ENCODE data around the gene PTPRD. TPM values are rescaled to one million over a fixed set of nuclear protein-coding genes. Genes with fewer than 3 reads are reported as not detected.

The PTPRD gene
- total RNA-seq, 1 experiment from 2014 or later = 79.4 TPM

DNA sequence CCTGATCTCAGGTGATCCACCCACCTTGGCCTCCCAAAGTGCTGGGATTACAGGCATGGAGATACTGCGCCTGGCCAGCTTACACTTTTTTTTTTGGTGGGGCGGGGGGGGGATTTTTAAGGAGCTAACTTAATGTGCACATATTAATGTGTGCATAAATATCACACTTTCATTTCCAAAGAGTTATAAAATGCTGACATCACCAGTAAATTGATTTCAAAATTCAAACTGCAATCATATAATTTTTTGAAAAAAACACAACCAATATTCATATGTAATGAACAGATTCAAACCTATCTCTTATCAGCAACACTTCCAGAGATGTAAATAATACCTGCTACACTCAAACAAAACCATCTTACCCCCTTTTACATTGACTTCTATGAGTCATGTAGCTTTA, 1806.7 kb downstream of the PTPRD start:
- Histone ChIP-seq H3K4me1 (peaks cover 30% of the 10 kb centered on the region), H3K36me3 (peaks cover 2% of the 10 kb centered on the region; the same call in 1 of the 2 replicates), H3K9me3 (replicated peaks) (no peaks in the 10 kb centered on the region), H3K27ac (no peak overlapping the region), H3K27me3 (no peaks in the 10 kb centered on the region), H3K4me3 (no peak overlapping the region)
- no peak for DNase-seq

DNA sequence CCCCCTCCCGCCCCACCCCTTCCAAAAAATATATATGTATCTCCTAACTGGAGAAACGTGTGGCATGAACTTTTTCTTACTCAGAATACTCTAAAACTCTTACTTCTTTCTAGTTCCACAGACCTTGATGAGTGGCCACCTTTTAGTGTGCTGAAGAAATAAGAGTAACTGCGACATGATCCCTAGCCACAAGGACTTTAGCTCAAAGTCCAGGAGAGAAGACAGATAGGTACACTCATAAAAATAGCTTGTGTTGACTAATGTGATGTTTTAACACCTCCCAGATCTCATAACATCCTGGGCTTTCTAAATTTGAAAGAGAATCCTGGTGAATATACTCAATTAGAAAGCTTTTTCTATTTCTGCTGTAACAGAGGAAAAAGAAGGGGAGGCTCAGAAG, 1808.2 kb downstream of the PTPRD start:
- H3K9me3 ChIP-seq (replicated peaks) = no peaks in the 10 kb centered on the region
- DNase-seq = no peak
- peaks cover 2% of the 10 kb centered on the region; the same call in 1 of the 2 replicates for H3K36me3 ChIP-seq

DNA sequence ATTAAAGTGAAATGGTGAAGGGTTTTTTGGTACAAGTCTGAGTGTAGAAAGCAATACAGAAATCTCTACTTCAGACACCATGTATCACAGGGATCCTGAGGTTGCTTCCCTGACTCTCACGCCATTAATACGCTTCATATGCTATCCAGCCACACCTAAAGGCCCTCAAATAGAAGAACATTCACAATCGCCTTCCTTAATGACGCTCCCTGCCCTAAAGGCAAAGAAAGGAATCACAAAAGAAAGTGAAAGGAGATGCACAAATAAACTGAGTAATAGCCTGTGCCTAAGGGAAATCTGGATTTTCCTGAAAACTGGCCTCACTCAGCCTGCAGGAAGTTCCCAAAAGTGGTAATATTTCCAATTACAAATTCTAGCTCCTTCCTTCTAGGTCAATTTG, 1810.6 kb downstream of the PTPRD start:
- no peak for DNase-seq
- Histone ChIP-seq H3K27me3 (no peaks in the 10 kb centered on the region), H3K36me3 (no peaks in the 10 kb centered on the region), H3K27ac (no peak overlapping the region), H3K9me3 (replicated peaks) (no peaks in the 10 kb centered on the region), H3K4me3 (no peak overlapping the region), H3K4me1 (peaks cover 8% of the 10 kb centered on the region; the same call in 1 of the 2 replicates)

More for the DNA sequence above, 1808.2 kb downstream of the PTPRD start:
- Histone ChIP-seq H3K27ac (no peak overlapping the region), H3K4me1 (peaks cover 19% of the 10 kb centered on the region), H3K27me3 (no peaks in the 10 kb centered on the region), H3K4me3 (no peak overlapping the region)

DNA sequence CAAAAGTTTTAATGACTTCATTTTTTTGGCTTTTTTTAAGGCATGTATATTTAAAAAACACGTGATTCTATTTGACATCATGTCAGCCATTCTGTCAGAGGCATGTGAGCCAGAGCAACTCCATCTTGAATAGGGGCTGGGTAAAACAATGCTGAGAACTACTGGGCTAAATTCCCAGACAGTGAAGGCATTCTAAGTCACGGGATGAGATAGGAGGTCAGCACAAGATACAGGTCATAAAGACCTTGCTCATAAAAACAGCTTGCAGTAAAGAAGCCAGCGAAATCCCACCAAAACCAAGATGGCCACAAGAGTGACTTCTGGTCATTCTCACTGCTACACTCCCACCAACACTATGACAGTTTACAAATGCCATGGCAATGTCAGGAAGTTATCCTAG, 1812.6 kb downstream of the PTPRD start:
- Histone ChIP-seq H3K9me3 (replicated peaks) (no peaks in the 10 kb centered on the region), H3K27ac (no peak overlapping the region), H3K4me3 (no peak overlapping the region), H3K4me1 (peaks cover 8% of the 10 kb centered on the region; the same call in 1 of the 2 replicates), H3K27me3 (no peaks in the 10 kb centered on the region), H3K36me3 (no peaks in the 10 kb centered on the region)
- DNase-seq = no peak

DNA sequence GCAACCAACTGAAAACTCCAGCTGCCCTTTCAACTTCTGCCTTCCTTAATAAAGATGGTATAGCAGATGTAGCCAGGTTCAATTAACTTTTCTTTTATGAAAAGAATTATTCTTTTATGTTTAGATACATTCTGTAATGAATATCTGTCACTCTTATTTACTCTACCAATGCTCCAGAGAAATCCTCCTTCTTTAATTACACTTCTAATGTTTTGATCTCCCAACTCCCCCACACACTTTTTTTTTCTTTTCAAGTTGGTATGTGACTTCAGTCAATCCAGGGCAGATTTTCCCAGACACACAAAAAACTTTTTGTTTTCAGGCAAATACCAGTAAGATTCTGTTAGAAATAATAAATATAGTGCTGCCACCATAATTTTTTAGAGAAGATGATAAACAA, 1813.2 kb downstream of the PTPRD start:
- no peak for DNase-seq
- Histone ChIP-seq H3K4me3 (no peak overlapping the region), H3K36me3 (no peaks in the 10 kb centered on the region), H3K4me1 (peaks cover 8% of the 10 kb centered on the region; the same call in 1 of the 2 replicates), H3K9me3 (replicated peaks) (no peaks in the 10 kb centered on the region), H3K27me3 (no peaks in the 10 kb centered on the region), H3K27ac (no peak overlapping the region)

DNA sequence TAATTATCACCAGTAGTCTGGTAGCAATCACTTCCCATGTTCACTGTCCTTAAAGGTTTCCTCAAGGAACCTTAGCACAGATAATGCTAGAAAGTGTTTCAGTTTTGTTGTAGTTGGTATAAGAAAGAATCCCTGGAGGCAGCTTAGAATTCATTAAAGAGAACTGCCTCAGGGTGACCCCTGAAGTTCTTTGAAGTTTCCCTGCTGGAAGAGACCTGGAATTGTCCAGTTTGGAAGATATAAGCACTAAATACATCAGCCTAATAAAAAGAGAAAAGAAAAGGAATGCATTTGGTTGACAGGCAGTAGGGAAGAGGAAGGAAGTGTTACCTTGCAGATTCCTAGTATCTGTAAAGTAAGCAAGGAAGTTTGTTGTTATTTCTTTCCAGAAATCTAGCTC, 1813.6 kb downstream of the PTPRD start:
- Histone ChIP-seq H3K27ac (no peak overlapping the region), H3K27me3 (no peaks in the 10 kb centered on the region), H3K4me1 (peaks cover 8% of the 10 kb centered on the region; the same call in 1 of the 2 replicates), H3K4me3 (no peak overlapping the region), H3K9me3 (replicated peaks) (no peaks in the 10 kb centered on the region), H3K36me3 (no peaks in the 10 kb centered on the region)
- no peak for DNase-seq

DNA sequence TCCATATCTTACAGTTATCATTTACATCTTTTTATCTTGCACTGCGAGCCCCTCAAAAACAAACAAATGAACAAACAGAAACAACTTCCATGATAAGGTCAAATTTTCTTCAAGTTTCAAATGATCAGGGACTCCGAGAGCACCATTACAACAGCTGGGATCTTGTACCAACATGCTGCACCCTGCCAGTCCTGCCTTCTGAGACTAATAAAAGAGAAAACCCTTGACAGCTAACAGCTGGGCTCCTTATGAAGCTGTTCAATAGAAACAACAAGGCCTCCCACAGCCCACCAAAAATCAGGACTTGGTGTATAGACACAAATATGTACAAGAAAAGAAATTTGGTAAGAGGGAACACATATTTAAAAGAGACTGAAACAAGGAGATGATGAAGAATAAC, 1828.0 kb downstream of the PTPRD start:
- H3K9me3 ChIP-seq (replicated peaks) = no peaks in the 10 kb centered on the region; the same call in 1 of the 2 replicates
- no peaks in the 10 kb centered on the region for H3K27me3 ChIP-seq
- peaks cover 20% of the 10 kb centered on the region for H3K4me1 ChIP-seq
- peak; percentile 66 to 88 for DNase-seq
- peak overlapping the region; percentile 71 for H3K27ac ChIP-seq
- H3K36me3 ChIP-seq = no peaks in the 10 kb centered on the region
- H3K4me3 ChIP-seq = peak overlapping the region; percentile 36

DNA sequence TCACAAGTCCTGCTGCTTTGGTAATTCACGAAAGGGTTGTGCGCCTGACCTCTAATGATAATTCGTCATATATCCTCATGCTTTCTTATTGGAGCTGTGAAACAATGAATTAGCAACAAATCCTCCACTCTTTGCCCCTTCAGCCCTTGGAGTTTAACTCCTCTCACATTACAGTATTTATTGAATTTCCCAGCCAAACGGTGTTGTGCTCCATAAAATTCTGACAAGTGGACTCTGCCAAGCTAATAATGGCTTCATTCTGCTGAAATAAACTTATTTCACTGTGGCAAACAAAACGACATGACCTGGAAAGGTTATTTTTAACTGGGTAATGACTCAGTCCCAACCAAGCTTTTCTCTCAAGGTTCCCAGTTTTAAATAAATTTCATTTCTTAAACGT, 1828.9 kb downstream of the PTPRD start:
- Histone ChIP-seq H3K27ac (peak overlapping the region; percentile 71), H3K9me3 (replicated peaks) (no peaks in the 10 kb centered on the region), H3K4me1 (peaks cover 20% of the 10 kb centered on the region), H3K4me3 (peak overlapping the region; percentile 36), H3K36me3 (no peaks in the 10 kb centered on the region), H3K27me3 (no peaks in the 10 kb centered on the region)
- DNase-seq = peak; percentile 2 to 26

DNA sequence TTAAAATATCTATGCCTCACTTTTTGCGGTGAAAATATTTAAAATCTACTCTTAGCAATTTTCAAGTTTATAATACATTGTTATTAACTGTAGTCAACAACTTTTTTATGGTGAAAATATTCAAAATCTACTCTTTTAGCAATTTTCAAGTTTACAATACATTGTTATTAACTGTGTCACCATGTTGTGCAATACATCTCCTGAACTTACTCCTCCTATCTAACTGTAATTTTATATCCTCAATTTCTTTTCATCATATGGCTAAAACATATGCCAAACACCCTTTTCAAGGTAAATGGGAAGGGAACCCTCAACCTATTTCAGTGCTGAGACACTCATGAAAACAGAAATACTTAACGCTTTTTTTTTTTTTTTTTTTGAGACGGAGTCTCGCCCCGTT, 1830.6 kb downstream of the PTPRD start:
- peaks cover 20% of the 10 kb centered on the region for H3K4me1 ChIP-seq
- H3K36me3 ChIP-seq = no peaks in the 10 kb centered on the region

DNA sequence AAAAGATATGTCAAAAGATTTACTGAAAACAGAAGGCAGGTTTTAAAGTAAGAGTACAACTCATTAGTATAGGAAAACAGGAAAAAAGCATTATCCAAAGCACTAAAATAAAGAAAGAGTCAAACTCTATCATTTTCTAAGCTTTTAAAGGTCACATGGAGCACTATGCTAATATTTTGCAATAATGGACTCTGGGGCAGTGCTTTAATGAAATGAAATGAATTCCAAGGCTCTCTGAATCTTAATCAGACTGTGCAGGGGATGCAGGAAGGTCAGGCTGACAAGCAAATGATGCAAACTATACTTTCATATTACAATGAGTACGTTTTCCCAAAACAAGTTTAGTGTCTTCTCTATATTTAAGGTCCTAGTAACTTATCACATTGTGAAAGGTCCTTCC, 1831.3 kb downstream of the PTPRD start:
- Histone ChIP-seq H3K36me3 (no peaks in the 10 kb centered on the region), H3K27ac (no peak overlapping the region), H3K4me3 (no peak overlapping the region), H3K4me1 (peaks cover 20% of the 10 kb centered on the region), H3K9me3 (replicated peaks) (no peaks in the 10 kb centered on the region), H3K27me3 (no peaks in the 10 kb centered on the region)
- DNase-seq = no peak

More for the DNA sequence above, 1830.6 kb downstream of the PTPRD start:
- DNase-seq = no peak
- Histone ChIP-seq H3K27ac (no peak overlapping the region), H3K9me3 (replicated peaks) (no peaks in the 10 kb centered on the region), H3K4me3 (no peak overlapping the region), H3K27me3 (no peaks in the 10 kb centered on the region)

DNA sequence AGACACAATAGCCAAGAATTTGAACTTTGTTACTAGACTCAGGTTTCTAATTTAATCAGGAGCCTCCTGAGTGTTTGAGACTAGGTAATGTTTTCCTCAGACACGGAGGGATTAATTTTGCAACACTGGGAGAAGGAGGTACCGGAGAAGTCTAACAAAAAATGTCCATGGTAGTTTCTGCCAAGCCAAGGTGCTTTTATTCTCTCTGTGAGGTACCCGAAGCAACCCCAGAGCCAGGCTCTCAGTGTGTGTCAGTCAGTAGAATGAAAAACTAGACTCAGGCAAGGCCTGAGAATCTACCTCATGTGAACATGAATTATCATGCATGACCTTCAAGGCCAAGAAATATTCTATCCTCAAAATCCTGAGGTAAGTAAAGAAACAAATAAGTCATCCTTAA, 1832.4 kb downstream of the PTPRD start:
- Histone ChIP-seq H3K4me3 (no peak overlapping the region), H3K9me3 (replicated peaks) (no peaks in the 10 kb centered on the region), H3K27ac (no peak overlapping the region), H3K27me3 (no peaks in the 10 kb centered on the region), H3K4me1 (peaks cover 13% of the 10 kb centered on the region), H3K36me3 (no peaks in the 10 kb centered on the region)
- DNase-seq = no peak

DNA sequence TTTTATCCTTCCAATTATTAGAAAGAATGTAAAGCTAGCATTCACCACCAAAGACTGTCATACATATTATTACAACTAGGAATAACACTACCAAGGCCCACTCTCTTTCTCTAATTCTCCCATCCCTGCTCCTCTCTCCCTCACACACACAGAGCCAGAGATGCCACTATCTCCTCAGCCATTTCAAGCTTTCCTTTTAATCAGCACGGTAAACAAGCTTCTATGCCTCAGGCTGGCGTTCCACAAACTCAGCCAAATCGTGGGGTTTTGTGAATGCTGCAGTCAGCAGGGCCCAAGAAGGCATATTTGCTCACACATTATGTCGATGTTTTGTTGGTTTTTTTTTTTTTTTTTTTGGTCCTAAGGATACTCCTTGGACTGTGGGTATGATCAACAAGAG, 1833.3 kb downstream of the PTPRD start:
- H3K36me3 ChIP-seq = no peaks in the 10 kb centered on the region
- H3K27me3 ChIP-seq = no peaks in the 10 kb centered on the region
- H3K9me3 ChIP-seq (replicated peaks) = no peaks in the 10 kb centered on the region
- peaks cover 7% of the 10 kb centered on the region for H3K4me1 ChIP-seq
- H3K4me3 ChIP-seq = no peak overlapping the region
- H3K27ac ChIP-seq = no peak overlapping the region
- DNase-seq = no peak

DNA sequence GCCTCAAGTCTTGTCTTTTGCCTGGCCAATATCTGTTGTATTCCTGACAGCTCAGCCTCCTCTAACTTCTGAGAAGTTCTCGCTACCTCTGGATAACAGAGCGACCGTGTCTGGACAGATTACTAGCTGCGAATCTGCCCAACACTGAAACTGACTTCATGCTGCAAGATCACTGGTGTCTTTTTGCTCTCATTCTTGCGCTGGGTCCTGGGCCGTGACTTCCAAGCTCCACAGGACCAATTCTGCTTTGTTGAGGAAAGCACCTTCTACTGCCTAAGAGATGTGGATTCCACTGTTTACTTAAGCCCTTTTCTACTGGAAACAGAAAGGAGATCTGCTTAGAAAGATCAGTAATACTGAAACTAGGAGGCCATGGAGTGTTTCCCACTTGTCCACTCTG, 1834.4 kb downstream of the PTPRD start:
- no peak for DNase-seq
- Histone ChIP-seq H3K4me3 (no peak overlapping the region), H3K36me3 (no peaks in the 10 kb centered on the region), H3K27me3 (no peaks in the 10 kb centered on the region), H3K27ac (no peak overlapping the region), H3K9me3 (replicated peaks) (no peaks in the 10 kb centered on the region), H3K4me1 (no peaks in the 10 kb centered on the region; the same call in none of the 2 replicates)

DNA sequence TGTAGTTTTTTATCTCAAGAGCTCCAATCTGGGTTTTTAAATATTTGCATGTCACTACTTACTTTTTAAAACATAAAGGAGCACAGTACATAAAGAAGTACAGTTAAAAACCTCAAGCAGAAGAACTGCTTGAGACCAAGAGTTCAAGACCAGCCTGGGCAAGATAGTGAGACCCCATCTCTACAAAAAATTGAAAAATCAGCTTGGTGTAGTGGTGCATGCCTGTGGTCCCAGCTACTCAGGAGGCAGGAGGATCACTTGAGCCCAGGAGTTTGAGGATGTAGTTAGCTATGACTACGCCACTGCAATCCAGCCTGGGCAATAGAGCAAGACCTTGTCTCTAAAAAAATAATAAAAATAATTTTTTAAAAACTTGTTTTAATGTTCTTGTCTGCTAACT, 1840.5 kb downstream of the PTPRD start:
- no peaks in the 10 kb centered on the region for H3K9me3 ChIP-seq (replicated peaks)
- H3K4me1 ChIP-seq = no peaks in the 10 kb centered on the region
- no peak overlapping the region for H3K4me3 ChIP-seq
- no peaks in the 10 kb centered on the region for H3K27me3 ChIP-seq
- no peak overlapping the region for H3K27ac ChIP-seq
- no peak for DNase-seq
- no peaks in the 10 kb centered on the region for H3K36me3 ChIP-seq

DNA sequence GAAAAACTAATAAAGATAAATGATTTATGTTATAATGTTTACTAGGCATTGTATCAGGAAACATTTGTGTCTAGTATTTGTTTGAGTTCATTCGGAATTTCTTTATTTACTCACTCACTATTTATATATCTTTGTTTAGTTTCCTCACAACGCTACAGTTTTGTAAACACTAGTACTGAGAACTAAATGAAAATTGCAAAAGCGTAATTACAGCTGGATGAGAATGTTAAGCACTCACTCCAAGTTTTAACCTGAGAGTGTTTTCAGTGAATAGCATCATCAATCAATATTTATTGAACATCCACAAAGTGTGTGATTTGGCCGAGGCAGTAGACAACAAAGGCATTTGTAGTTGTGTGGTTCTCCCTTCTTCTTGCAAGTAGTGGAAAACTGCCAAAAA, 1843.6 kb downstream of the PTPRD start:
- H3K4me3 ChIP-seq = no peak overlapping the region
- H3K9me3 ChIP-seq (replicated peaks) = no peaks in the 10 kb centered on the region
- no peak for DNase-seq
- no peaks in the 10 kb centered on the region for H3K4me1 ChIP-seq
- H3K36me3 ChIP-seq = no peaks in the 10 kb centered on the region
- H3K27me3 ChIP-seq = no peaks in the 10 kb centered on the region
- H3K27ac ChIP-seq = no peak overlapping the region

DNA sequence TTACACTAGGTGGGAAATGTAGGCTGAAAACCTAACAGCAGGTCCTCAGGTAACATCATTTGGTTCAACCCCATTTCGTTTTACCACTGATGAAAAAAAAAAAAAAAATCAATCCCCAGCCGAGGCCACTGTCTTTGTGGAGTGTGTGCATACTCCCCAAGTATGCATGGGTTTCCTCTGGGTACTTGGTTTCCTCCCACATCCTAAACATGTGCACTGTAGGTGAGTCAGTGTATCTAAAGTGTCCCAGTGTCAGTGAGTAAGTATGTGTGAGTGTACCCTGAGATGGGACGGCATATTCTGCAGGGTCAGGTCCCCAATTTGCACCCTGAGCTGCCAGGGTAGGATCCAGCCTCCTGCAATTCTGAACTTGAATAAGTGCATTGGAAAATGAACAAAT, 1846.7 kb downstream of the PTPRD start:
- no peak for DNase-seq
- no peak overlapping the region for H3K27ac ChIP-seq
- H3K4me1 ChIP-seq = no peaks in the 10 kb centered on the region
- no peaks in the 10 kb centered on the region for H3K36me3 ChIP-seq
- H3K4me3 ChIP-seq = no peak overlapping the region
- H3K27me3 ChIP-seq = no peaks in the 10 kb centered on the region
- H3K9me3 ChIP-seq (replicated peaks) = no peaks in the 10 kb centered on the region
